Esophagus (tissue), 2 donors: ENCODE measurements around the gene MYH16. TPM values are rescaled to one million over a fixed set of nuclear protein-coding genes. Genes with fewer than 3 reads are reported as not detected.
"Not testable (repeated sequence)": the region's sequence is repeated elsewhere in the genome, so short reads cannot be mapped to it uniquely, and the experiment has no call there.

ENCODE experiments used
- H3K27ac ChIP-seq, 2 donors: one replicate each; pipeline ENCODE4 v1.5.1; 2013; ENCODE audit warnings: low read depth in 2 of 2, mild to moderate bottlenecking in 2 of 2, inconsistent platforms in 1 of 2, low read length in 1 of 2, moderate library complexity in 1 of 2
- H3K27me3 ChIP-seq, 2 donors: one replicate each; pipeline ENCODE4 v1.6.1; 2013; ENCODE audit warnings: low read length in 2 of 2, control low read depth in 1 of 2, mild to moderate bottlenecking in 1 of 2; ENCODE audit not compliant: insufficient read depth in 2 of 2, control insufficient read depth in 1 of 2
- H3K36me3 ChIP-seq, 2 donors: one replicate each; pipeline ENCODE4 v1.6.1; 2013; ENCODE audit warnings: low read length in 1 of 2; ENCODE audit not compliant: control insufficient read depth in 2 of 2, insufficient read depth in 2 of 2
- H3K4me1 ChIP-seq, 2 donors: one replicate each; pipeline ENCODE4 v1.6.1; 2013; ENCODE audit warnings: low read length in 1 of 2; ENCODE audit not compliant: control insufficient read depth in 2 of 2, insufficient read depth in 2 of 2
- H3K4me3 ChIP-seq, 2 donors: one replicate each; pipeline ENCODE4 v1.5.1; 2013; ENCODE audit warnings: low read length in 2 of 2, mild to moderate bottlenecking in 2 of 2, low read depth in 1 of 2, moderate library complexity in 1 of 2
- H3K9me3 ChIP-seq, 2 donors: one replicate each; pipeline ENCODE4 v1.6.1; 2013; ENCODE audit warnings: mild to moderate bottlenecking in 2 of 2, low read depth in 1 of 2, low read length in 1 of 2, moderate library complexity in 1 of 2; ENCODE audit not compliant: control insufficient read depth in 2 of 2, insufficient read depth in 1 of 2
- WGBS, 2 donors: extraction: QIAGEN DNeasy Blood & Tissue Kit; methylation state at CpG; one replicate each; pipeline ENCODE4 v1.1.7; 2013; 5-methylcytosine and 5-hydroxymethylcytosine counted together
- polyA plus RNA-seq, 2 donors: library from polyadenylated mRNA; stranded (reverse); fragments of 200-250 nt; gene quantifications; one replicate each; pipeline ENCODE4 v1.2.3, GENCODE V29; 2013
- donor health status: healthy with polysubstance abuse.
- donor health status: Bipolar disorder and iron deficiency.

MYH16 gene
- under 1 TPM in 1 of 2 donors, not detected in 1; 0.04 TPM for polyA plus RNA-seq

DNA sequence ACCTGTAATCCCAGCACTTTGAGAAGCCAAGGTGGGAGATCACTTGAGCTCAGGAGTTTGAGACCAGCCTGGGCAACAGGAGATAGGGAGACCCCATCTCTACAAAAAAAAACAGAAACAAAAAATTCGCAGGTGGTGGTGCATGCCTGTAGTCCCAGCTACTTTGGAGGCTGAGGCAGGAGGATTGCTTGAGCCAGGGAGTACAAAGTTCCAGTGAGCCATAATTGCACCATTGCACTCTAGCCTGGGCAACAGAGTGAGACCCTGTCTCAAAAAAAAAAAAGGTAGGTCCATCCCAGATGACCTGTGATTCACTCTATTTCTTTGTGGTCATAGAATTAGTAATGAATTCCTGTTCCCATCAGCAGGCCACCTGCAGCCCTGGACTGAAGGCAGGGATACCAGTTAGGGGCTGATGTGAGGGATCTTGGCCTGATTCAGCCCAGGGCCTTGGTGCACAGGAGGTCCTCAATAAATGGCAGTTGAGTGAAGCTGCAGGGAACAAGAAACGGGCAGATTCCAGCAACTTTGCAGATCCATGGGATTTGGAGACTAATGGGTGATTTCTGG lies at the start of gene MYH16:
Gene MYH16 (plus strand): TSS at position 364 of the 570 bp plus-strand sequence.
- Histone ChIP-seq H3K9me3 (no peaks in the 10 kb centered on the region), H3K27ac (no peak within 1 kb of the TSS), H3K27me3 (no peaks in the 10 kb centered on the region), H3K36me3 (no peaks in the 10 kb centered on the region), H3K4me3 (no peak within 1 kb of the TSS), H3K4me1 (peaks cover 0 to 9% of the 10 kb centered on the region in 2 donors)
- 91 to 95% methylated on average over 2 of the region's 2 CpGs for WGBS, 2 donors

DNA sequence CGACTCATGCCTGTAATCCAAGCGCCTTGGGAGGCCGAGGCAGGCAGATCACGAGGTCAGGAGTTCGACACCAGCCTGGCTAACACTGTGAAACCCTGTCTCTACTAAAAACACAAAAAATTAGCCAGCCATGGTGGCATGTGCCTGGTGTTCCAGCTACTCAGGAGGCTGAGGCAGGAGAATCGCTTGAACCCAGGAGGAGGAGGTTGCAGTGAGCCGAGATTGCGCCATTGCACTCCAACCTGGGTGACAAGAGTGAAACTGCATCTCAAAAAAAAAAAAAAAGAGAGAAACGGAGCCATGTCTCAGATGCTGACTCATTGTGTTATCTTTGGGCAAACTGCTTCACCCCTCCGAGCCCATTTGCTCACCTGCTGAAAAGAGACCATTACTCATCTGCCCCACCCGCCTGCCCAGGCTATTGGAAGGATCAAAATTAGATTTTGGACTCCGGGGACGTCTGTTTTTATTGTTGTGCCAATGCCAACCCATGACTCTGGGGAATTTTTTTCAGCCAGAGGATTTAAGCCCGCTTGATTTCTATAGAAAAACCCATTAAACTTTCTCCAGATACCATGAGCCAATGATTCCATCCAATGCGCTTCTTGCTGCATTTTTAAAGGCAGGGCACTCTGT lies 48.3 kb upstream of the MYH16 start:
- H3K4me3 ChIP-seq, H3K4me1 ChIP-seq, H3K27me3 ChIP-seq, H3K36me3 ChIP-seq, H3K9me3 ChIP-seq: not testable (repeated sequence)
- 43 to 48% methylated on average over 15 of the region's 15 CpGs for WGBS, 2 donors
- peak overlapping the region in 1 of 2 donors; percentile 14 for H3K27ac ChIP-seq

DNA sequence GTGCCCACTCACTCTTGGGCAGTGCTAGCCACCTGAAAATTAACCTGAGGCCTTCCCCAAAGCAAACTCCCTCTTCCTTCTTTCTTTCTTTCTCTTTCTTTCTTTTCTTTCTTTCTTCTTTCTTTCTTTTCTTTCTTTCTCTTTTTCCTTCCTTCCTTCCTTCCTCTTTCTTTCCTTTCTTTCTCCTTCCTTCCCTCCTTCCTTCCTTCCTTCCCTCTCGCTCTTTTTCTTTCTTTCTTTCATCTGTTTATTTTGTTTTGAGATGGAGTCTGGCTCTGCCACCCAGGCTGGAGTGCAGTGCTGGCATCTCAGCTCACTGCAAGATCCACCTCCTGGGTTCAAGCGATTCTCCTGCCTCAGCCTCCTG lies 47.8 kb upstream of the MYH16 start:
- Histone ChIP-seq H3K9me3 (no peaks in the 10 kb centered on the region), H3K4me1 (no peaks in the 10 kb centered on the region), H3K27ac (peak overlapping the region in 1 of 2 donors; percentile 14), H3K4me3 (no peak overlapping the region), H3K36me3 (no peaks in the 10 kb centered on the region), H3K27me3 (no peaks in the 10 kb centered on the region)
- 48 to 78% methylated on average over 2 of the region's 2 CpGs for WGBS, 2 donors

DNA sequence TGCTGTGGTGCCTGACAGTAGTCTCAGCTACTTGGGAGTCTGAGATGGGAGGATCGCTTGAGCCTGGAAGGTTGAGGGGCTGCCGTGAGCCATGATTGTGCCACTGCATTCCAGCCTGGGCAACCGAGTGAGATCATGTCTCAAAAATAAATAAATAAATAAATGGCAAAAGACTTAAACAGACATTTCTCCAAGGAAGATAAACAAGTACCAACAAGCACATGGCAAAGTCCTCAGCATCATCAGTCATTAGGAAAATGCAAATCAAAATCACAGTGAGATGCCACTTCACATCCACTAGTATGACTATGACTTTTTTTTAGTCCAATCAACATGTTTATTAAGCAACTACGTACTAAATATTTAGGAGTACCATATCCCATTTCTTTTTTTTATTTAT lies 43.4 kb upstream of the MYH16 start:
- Histone ChIP-seq H3K36me3 (no peaks in the 10 kb centered on the region), H3K27ac (no peak overlapping the region), H3K4me3 (no peak overlapping the region), H3K9me3 (no peaks in the 10 kb centered on the region), H3K27me3 (no peaks in the 10 kb centered on the region), H3K4me1 (no peaks in the 10 kb centered on the region)
- 64 to 66% methylated on average over 4 of the region's 4 CpGs for WGBS, 2 donors

DNA sequence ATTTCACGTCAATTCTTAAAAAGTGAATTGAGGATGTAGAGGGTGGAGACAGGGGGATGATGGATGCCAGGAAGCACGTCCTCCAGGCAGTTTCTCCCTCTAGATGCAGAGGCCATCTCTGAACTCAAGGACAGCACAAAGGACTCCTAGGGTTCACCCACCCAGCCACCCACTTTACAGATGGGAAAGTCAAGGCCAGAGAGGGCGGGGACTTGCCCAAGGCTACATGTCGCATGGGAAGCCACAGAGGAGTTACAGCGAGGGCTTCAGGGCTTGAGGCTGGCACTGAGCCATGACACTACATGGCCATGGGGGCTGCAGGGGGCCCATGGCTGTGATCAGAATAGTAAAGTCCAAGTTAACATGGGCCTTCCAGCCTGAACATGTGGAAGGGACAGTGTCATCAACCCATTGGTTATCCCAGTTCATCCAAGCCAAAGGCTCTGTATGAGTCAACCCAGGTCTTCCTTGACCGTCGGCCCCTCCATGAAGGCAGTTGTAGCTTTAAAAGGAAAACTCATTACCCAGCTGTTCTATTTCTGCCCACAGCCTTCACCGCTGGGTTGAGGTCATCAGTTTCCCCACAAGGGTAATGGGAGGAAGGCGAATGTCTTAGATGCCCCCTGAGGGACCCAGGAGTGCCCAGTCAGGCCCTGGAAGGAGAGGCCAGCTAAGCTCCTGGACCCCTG lies 40.4 kb upstream of the MYH16 start:
- no peak overlapping the region for H3K4me3 ChIP-seq
- no peak overlapping the region for H3K27ac ChIP-seq
- no peaks in the 10 kb centered on the region for H3K4me1 ChIP-seq
- H3K27me3 ChIP-seq, result no peaks in the 10 kb centered on the region
- H3K36me3 ChIP-seq, result no peaks in the 10 kb centered on the region
- no peaks in the 10 kb centered on the region for H3K9me3 ChIP-seq
- WGBS, 2 donors, result 83 to 86% methylated on average over 9 of the region's 9 CpGs

DNA sequence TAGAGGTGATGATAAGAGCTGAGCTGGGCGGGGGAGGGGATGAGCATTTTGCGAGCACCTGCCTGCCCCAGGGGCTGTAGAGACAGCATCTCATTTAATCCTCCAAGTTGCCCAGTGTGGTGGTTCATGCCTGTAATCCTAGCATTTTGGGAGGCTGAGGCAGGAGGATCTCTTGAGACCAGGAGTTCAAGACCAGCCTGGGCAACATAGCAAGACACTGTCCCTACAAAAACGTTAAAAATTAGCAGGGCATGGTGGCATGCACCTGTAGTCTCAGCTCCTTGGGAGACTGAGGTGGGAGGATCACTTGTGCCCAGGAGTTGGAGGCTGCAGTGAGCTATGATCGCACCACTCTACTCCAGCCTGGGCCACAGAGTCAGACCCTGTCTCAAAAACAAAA lies 39.7 kb upstream of the MYH16 start:
- H3K36me3 ChIP-seq, H3K9me3 ChIP-seq: not testable (repeated sequence)
- WGBS, 2 donors, result 88 to 98% methylated on average over 4 of the region's 4 CpGs

DNA sequence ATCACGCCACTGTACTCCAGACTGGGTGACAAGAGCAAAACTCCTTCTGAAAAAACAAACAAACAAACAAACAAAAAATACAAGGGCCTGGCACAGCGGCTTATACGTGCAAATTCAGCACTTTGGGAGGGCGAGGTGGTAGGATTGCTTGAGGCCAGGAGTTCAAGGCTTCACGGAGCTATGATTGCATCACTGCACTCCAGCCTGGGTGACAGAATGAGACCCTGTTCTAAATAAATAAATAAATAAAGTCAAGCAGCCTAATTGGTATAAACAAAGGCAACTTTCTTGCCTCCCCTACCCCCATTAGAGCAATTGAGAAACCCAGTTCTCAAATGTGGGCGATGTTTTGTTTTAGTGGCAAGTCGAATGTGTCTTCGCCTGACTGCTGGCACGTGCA lies 38.5 kb upstream of the MYH16 start:
- no peak overlapping the region for H3K27ac ChIP-seq
- no peak overlapping the region for H3K4me3 ChIP-seq
- H3K4me1 ChIP-seq, result no peaks in the 10 kb centered on the region
- no peaks in the 10 kb centered on the region for H3K36me3 ChIP-seq
- H3K9me3 ChIP-seq, result no peaks in the 10 kb centered on the region
- 86 to 89% methylated on average over 9 of the region's 9 CpGs for WGBS, 2 donors
- no peaks in the 10 kb centered on the region for H3K27me3 ChIP-seq

More for the DNA sequence above, 39.7 kb upstream of the MYH16 start:
- H3K4me1 ChIP-seq, H3K27me3 ChIP-seq, H3K27ac ChIP-seq, H3K4me3 ChIP-seq: not testable (repeated sequence)

DNA sequence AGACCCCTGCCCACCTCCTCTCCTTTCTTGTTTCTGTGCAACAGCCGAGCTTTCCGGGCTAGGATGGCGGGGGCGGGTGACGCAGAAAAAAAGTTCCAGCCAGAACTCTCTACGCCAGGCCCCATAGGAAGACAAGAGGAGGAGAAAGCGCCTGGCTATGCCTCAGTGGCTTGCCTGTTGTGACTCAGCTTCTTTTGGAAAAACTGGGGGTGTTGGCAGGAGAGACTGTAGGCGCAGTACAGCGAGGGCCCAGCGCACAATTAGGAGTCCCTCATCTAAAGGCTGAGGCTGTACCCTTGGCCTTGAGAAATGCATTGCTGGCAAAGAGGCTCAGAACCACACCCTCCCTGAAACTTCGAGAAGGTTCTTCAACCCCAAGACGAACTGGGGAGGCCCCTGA lies 36.7 kb upstream of the MYH16 start:
- no peaks in the 10 kb centered on the region for H3K4me1 ChIP-seq
- H3K27ac ChIP-seq, result no peak overlapping the region
- no peaks in the 10 kb centered on the region for H3K9me3 ChIP-seq
- no peaks in the 10 kb centered on the region for H3K27me3 ChIP-seq
- no peaks in the 10 kb centered on the region for H3K36me3 ChIP-seq
- WGBS, 2 donors, result 74 to 83% methylated on average over 12 of the region's 12 CpGs
- no peak overlapping the region for H3K4me3 ChIP-seq

DNA sequence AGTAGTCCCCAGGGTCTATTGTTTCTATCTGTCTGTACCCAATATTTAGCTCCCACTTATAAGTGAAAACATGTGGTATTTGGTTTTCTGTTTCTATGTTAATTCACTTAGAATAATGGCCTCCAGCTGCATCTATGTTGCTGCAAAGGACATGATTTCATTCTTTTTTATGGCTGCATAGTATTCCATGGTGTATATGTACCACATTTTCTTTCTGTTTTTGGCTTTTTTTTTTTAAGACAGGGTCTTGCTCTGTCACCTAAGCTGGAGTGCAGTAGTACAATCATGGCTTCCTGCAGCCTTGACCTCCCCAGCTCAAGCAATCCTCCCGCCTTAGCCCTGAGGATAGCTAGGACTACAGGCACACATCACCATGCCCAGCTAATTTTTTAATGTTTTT lies 34.8 kb upstream of the MYH16 start:
- H3K27ac ChIP-seq, H3K4me1 ChIP-seq, H3K36me3 ChIP-seq, H3K4me3 ChIP-seq, H3K27me3 ChIP-seq, H3K9me3 ChIP-seq: not testable (repeated sequence)
- WGBS, 2 donors, result 95 to 96% methylated on average over 1 of the region's 1 CpG
